Esophagus muscularis mucosa (tissue), 4 donors: ENCODE measurements around the gene DOCK2. TPM values are rescaled to one million over a fixed set of nuclear protein-coding genes. Genes with fewer than 3 reads are reported as not detected.

ENCODE experiments used
- DNase-seq: peaks from one replicate; pipeline ENCODE4 v3.0.0-alpha.2; 2017; ENCODE audit errors: extremely low spot score
- H3K27ac ChIP-seq, 4 donors: fragments of 200-600 bp; sonication (generic); replicated peaks in 1 of 4; 1 replicate in 3 of 4; 2 replicates in 1 of 4; pipeline ENCODE4 v1.5.1; 2016 to 2019; ENCODE audit warnings: mild to moderate bottlenecking in 1 of 4
- H3K27me3 ChIP-seq, 4 donors: fragments of 200-600 bp; sonication (generic); one replicate each; pipeline versions ENCODE4 v1.5.1 to v1.6.0; 2016 to 2019
- H3K36me3 ChIP-seq, 4 donors: fragments of 200-600 bp; sonication (generic); one replicate each; pipeline ENCODE4 v1.5.1; 2016 to 2019
- H3K4me1 ChIP-seq, 4 donors: fragments of 200-600 bp; sonication (generic); one replicate each; pipeline ENCODE4 v1.5.1; 2016 to 2019
- H3K4me3 ChIP-seq, 4 donors: fragments of 200-600 bp; sonication (generic); 1 replicate in 2 of 4; 2 replicates in 2 of 4; pipeline ENCODE4 v1.5.1; 2016 to 2019; ENCODE audit warnings: mild to moderate bottlenecking in 4 of 4, moderate library complexity in 1 of 4
- H3K9me3 ChIP-seq, 4 donors: fragments of 200-600 bp; sonication (generic); 1 replicate in 3 of 4; 2 replicates in 1 of 4; pipeline ENCODE4 v1.5.1; 2016 to 2019
- CTCF ChIP-seq, 3 experiments: fragments of 200-600 bp in 2 of 3; fragments of 450-650 bp in 1 of 3; sonication (generic) in 2 of 3; IDR thresholded peaks; one replicate each; pipeline ENCODE4 v1.5.1; 2017 to 2019; ENCODE audit warnings: antibody characterized with exemption in 3 of 3, mild to moderate bottlenecking in 2 of 3, moderate library complexity in 1 of 3
- EP300 ChIP-seq: sonication (generic); formaldehyde crosslinking; IDR thresholded peaks from one replicate; pipeline ENCODE4 v1.6.1; 2017; ENCODE audit warnings: antibody characterized with exemption
- POLR2A ChIP-seq: fragments of 450-650 bp; IDR thresholded peaks from one replicate; pipeline ENCODE4 v1.6.1; 2017; ENCODE audit warnings: antibody characterized with exemption, moderate library complexity, mild to moderate bottlenecking, low read depth
- POLR2AphosphoS5 ChIP-seq, 2 donors: sonication (generic); formaldehyde crosslinking; IDR thresholded peaks; one replicate each; pipeline ENCODE4 v1.6.1; 2017; ENCODE audit warnings: antibody characterized with exemption in 2 of 2
- WGBS: methylation state at CpG from one replicate; pipeline ENCODE4 v1.1.5; 2018; 5-methylcytosine and 5-hydroxymethylcytosine counted together
- intact Hi-C: fragments of 100-400 bp; cut with DNase I; formaldehyde crosslinking; loops from one replicate; pipeline ENCODE4 v1.15.1; 2023
- total RNA-seq, 4 donors: library from RNA; depleted of rRNA; stranded (reverse); fragments of >200 nt; gene quantifications; one replicate each; pipeline versions ENCODE4 v1.1.0 to v1.2.1, GENCODE V29; 2016

Gene DOCK2
- total RNA-seq, 4 donors from 2014 or later, result 9.2 to 18.3 (median 13.7) TPM

GRCh38 chr5:169797577-169797976 lies 160.5 kb downstream of the DOCK2 start:
- no peak for DNase-seq
- WGBS, result 94% methylated on average over 2 of the region's 2 CpGs
- Histone ChIP-seq H3K9me3 (no peaks in the 10 kb centered on the region), H3K4me1 (no peaks in the 10 kb centered on the region), H3K4me3 (no peak overlapping the region), H3K36me3 (no peaks in the 10 kb centered on the region), H3K27ac (no peak overlapping the region), H3K27me3 (no peaks in the 10 kb centered on the region)
- TF ChIP-seq POLR2A (no peak), EP300 (no peak), CTCF (IDR thresholded peaks at IDR 0.05) (no peak)
- intact Hi-C loops, result no loop called here

- Histone ChIP-seq H3K27ac (no peak overlapping the region), H3K9me3 (no peaks in the 10 kb centered on the region), H3K36me3 (no peaks in the 10 kb centered on the region), H3K27me3 (no peaks in the 10 kb centered on the region), H3K4me1 (no peaks in the 10 kb centered on the region), H3K4me3 (no peak overlapping the region)
- peak; percentile 26 for DNase-seq
- TF ChIP-seq POLR2A (no peak), POLR2AphosphoS5 (IDR thresholded peaks at IDR 0.05) (no peak), CTCF (IDR thresholded peaks at IDR 0.05) (no peak), EP300 (no peak)
- 64% methylated on average over 2 of the region's 2 CpGs for WGBS
- intact Hi-C loops, result no loop called here
These were observed 161.4 kb downstream of the DOCK2 start for GRCh38 chr5:169798438-169798837.

- Histone ChIP-seq H3K27ac (no peak overlapping the region), H3K9me3 (no peaks in the 10 kb centered on the region), H3K27me3 (peaks cover 0 to 6% (median 0%) of the 10 kb centered on the region in 4 donors), H3K36me3 (no peaks in the 10 kb centered on the region), H3K4me3 (no peak overlapping the region), H3K4me1 (no peaks in the 10 kb centered on the region)
- WGBS, result 94% methylated on average over 4 of the region's 4 CpGs
- peak; percentile 3 for DNase-seq
- intact Hi-C loops, result no loop called here
- TF ChIP-seq POLR2AphosphoS5 (IDR thresholded peaks at IDR 0.05) (no peak), POLR2A (no peak), CTCF (IDR thresholded peaks at IDR 0.05) (no peak), EP300 (no peak)
These were observed 162.0 kb downstream of the DOCK2 start for GRCh38 chr5:169798906-169799660.

- Histone ChIP-seq H3K36me3 (no peaks in the 10 kb centered on the region), H3K4me1 (no peaks in the 10 kb centered on the region), H3K27me3 (peaks cover 0 to 12% (median 0%) of the 10 kb centered on the region in 4 donors), H3K4me3 (no peak overlapping the region), H3K9me3 (no peaks in the 10 kb centered on the region), H3K27ac (no peak overlapping the region)
- peak; percentile 57 for DNase-seq
- intact Hi-C loops, result no loop called here
- WGBS, result 71% methylated on average over 6 of the region's 6 CpGs
- TF ChIP-seq EP300 (no peak), POLR2A (no peak), CTCF (IDR thresholded peaks at IDR 0.05) (no peak), POLR2AphosphoS5 (IDR thresholded peaks at IDR 0.05) (no peak)
These were observed 164.3 kb downstream of the DOCK2 start for GRCh38 chr5:169801324-169801777.

GRCh38 chr5:169801781-169802180 lies 164.7 kb downstream of the DOCK2 start:
- Histone ChIP-seq H3K27ac (no peak overlapping the region), H3K4me3 (no peak overlapping the region), H3K9me3 (no peaks in the 10 kb centered on the region), H3K27me3 (peaks cover 0 to 16% (median 0%) of the 10 kb centered on the region in 4 donors), H3K4me1 (no peaks in the 10 kb centered on the region), H3K36me3 (no peaks in the 10 kb centered on the region)
- TF ChIP-seq POLR2A (no peak), POLR2AphosphoS5 (IDR thresholded peaks at IDR 0.05) (no peak), EP300 (no peak), CTCF (IDR thresholded peaks at IDR 0.05) (no peak)
- DNase-seq, result peak; percentile 5
- intact Hi-C loops, result no loop called here
- 82% methylated on average over 2 of the region's 2 CpGs for WGBS
